Hepatocyte (in vitro differentiated cells): Measurements from ENCODE around the gene SERPINE3. TPM values are rescaled to one million over a fixed set of nuclear protein-coding genes. Genes with fewer than 3 reads are reported as not detected.
A peak's percentile ranks its signal among the peaks of the same experiment; 100 is the strongest.

ENCODE experiments used
- DNase-seq: peaks from one replicate; pipeline ENCODE4 v3.0.0-alpha.2; 2016; ENCODE audit warnings: low spot score
- H2AFZ ChIP-seq: fragments of 200-600 bp; sonication (generic); 2 replicates; pipeline ENCODE4 v1.6.0; 2016; ENCODE audit warnings: antibody characterized with exemption, mild to moderate bottlenecking
- H3K27ac ChIP-seq: fragments of 200-600 bp; sonication (generic); 2 replicates; pipeline ENCODE4 v1.5.1; 2016; ENCODE audit warnings: mild to moderate bottlenecking
- H3K27me3 ChIP-seq: fragments of 200-600 bp; sonication (generic); 2 replicates; pipeline ENCODE4 v1.6.1; 2016
- H3K36me3 ChIP-seq: fragments of 200-600 bp; sonication (generic); replicated peaks from 2 replicates; pipeline ENCODE4 v1.5.1; 2016; ENCODE audit warnings: low read depth; ENCODE audit not compliant: insufficient read depth
- H3K4me1 ChIP-seq: fragments of 200-600 bp; sonication (generic); 2 replicates; pipeline ENCODE4 v1.5.1; 2016; ENCODE audit warnings: mild to moderate bottlenecking, moderate library complexity; ENCODE audit not compliant: insufficient read depth
- H3K4me2 ChIP-seq: fragments of 200-600 bp; sonication (generic); 2 replicates; pipeline ENCODE4 v1.6.0; 2016
- H3K4me3 ChIP-seq: fragments of 200-600 bp; sonication (generic); 2 replicates; pipeline ENCODE4 v1.5.1; 2016; ENCODE audit warnings: mild to moderate bottlenecking
- H3K79me2 ChIP-seq: fragments of 200-600 bp; sonication (generic); 2 replicates; pipeline ENCODE4 v1.6.0; 2017; ENCODE audit warnings: mild to moderate bottlenecking
- H3K9me2 ChIP-seq: fragments of 200-600 bp; sonication (generic); replicated peaks from 2 replicates; pipeline ENCODE4 v1.6.0; 2017; ENCODE audit warnings: mild to moderate bottlenecking; ENCODE audit not compliant: insufficient read depth
- H3K9me3 ChIP-seq: fragments of 200-600 bp; sonication (generic); 2 replicates; pipeline ENCODE4 v1.5.1; 2016; ENCODE audit warnings: low read depth, mild to moderate bottlenecking
- H4K20me1 ChIP-seq: fragments of 200-600 bp; sonication (generic); 2 replicates; pipeline ENCODE4 v1.6.0; 2016; ENCODE audit warnings: mild to moderate bottlenecking; ENCODE audit not compliant: insufficient read depth, poor library complexity, severe bottlenecking
- EZH2 ChIP-seq: fragments of 200-600 bp; sonication (generic); IDR thresholded peaks from 2 replicates; pipeline ENCODE4 v1.6.1; 2016; ENCODE audit warnings: antibody characterized with exemption, mild to moderate bottlenecking, borderline replicate concordance
- EZH2phosphoT487 ChIP-seq: fragments of 200-600 bp; sonication (generic); IDR thresholded peaks from one replicate; pipeline ENCODE4 v1.6.1; 2018; ENCODE audit warnings: antibody characterized with exemption, mild to moderate bottlenecking, low read depth, moderate library complexity; ENCODE audit not compliant: unreplicated experiment, severe bottlenecking
- WGBS: methylation state at CpG from one replicate; pipeline ENCODE4 v1.1.6; 2016; ENCODE audit warnings: low lambda C conversion rate; ENCODE audit errors: missing lambda C conversion rate; 5-methylcytosine and 5-hydroxymethylcytosine counted together
- polyA plus RNA-seq: library from polyadenylated mRNA; unstranded; fragments of >200 nt; fragmentation: Nextera tagmentation; extraction: Ambion mirVana; gene quantifications from 2 replicates; pipeline ENCODE4 v1.2.1, GENCODE V29; 2016
- total RNA-seq: library from RNA; depleted of rRNA; stranded (reverse); fragments of >200 nt; gene quantifications from 2 replicates; pipeline ENCODE4 v1.2.3, GENCODE V29; 2014
- TF ChIP-seq, protein P1 (sequence below): fragments of 200-600 bp; sonication (generic); IDR thresholded peaks from 2 replicates; pipeline ENCODE4 v1.5.1; 2016; ENCODE audit warnings: antibody characterized with exemption, mild to moderate bottlenecking; ENCODE audit not compliant: poor library complexity

Gene SERPINE3
- total RNA-seq (40.1 and 53.6 TPM in 2 replicates), polyA plus RNA-seq (163 and 297 TPM in 2 replicates)

DNA sequence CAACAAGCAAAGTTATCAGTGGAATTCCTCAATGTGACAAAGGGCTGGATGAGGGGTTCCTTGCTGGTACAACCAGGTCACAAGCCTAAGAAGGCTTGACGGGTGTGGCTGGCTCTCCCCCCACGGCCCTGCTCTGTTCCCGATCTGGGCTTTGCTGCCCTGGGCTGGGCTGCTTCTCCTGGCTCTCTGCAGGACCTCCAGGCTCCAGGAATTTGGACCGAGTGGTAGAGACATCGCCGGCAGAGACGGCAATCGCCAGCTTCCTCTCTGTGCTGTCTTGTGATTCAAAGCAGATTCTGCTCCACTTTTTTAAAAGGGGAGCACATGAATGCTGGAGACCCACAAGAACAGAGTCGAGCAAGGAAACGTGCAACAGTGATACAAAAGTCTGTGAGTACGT, at the start of gene SERPINE3:
SERPINE3 (plus strand) TSS at position 338 of the 400 bp plus-strand sequence. CDS start 1,401 bp downstream, outside the sequence.
- H3K9me3 ChIP-seq: no peaks in the 10 kb centered on the region
- DNase-seq: no peak
- no peaks in the 10 kb centered on the region for H3K79me2 ChIP-seq
- no peaks in the 10 kb centered on the region for H3K27me3 ChIP-seq
- no peak within 1 kb of the TSS for H3K27ac ChIP-seq
- WGBS: 75% methylated on average over 11 of the region's 11 CpGs
- no peaks in the 10 kb centered on the region for H3K9me2 ChIP-seq
- H3K36me3 ChIP-seq: no peaks in the 10 kb centered on the region
- TF ChIP-seq, protein P1, sequence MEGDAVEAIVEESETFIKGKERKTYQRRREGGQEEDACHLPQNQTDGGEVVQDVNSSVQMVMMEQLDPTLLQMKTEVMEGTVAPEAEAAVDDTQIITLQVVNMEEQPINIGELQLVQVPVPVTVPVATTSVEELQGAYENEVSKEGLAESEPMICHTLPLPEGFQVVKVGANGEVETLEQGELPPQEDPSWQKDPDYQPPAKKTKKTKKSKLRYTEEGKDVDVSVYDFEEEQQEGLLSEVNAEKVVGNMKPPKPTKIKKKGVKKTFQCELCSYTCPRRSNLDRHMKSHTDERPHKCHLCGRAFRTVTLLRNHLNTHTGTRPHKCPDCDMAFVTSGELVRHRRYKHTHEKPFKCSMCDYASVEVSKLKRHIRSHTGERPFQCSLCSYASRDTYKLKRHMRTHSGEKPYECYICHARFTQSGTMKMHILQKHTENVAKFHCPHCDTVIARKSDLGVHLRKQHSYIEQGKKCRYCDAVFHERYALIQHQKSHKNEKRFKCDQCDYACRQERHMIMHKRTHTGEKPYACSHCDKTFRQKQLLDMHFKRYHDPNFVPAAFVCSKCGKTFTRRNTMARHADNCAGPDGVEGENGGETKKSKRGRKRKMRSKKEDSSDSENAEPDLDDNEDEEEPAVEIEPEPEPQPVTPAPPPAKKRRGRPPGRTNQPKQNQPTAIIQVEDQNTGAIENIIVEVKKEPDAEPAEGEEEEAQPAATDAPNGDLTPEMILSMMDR: no peak
- TF ChIP-seq EZH2phosphoT487 (no peak), EZH2 (no peak)
- no peaks in the 10 kb centered on the region for H4K20me1 ChIP-seq
- no peak within 1 kb of the TSS for H3K4me2 ChIP-seq
- H3K4me3 ChIP-seq: no peak within 1 kb of the TSS
- no peaks in the 10 kb centered on the region for H3K4me1 ChIP-seq
- H2AFZ ChIP-seq: no peak within 1 kb of the TSS

DNA sequence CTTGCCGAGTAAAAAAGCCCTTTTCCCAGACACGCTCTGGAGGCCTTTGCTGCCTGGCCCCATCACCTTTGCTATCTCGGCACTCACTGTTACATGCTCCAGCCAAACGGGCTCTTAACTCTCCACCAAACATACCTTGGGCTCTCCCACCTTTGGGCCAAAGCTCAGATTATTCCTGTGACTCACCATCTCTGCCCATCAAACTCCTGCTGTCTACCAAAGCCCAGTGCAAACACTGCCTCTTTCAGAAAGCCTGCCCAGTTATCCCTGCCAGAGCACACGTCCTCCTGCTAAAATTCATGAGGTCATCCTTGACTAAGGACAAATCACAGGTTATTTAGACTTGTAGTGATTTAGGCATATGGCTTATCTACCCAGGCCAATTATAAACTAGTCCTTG, 48.1 kb upstream of the SERPINE3 start:
- H3K4me2 ChIP-seq: no peak overlapping the region
- H3K9me3 ChIP-seq: no peaks in the 10 kb centered on the region
- no peak overlapping the region for H3K27ac ChIP-seq
- no peaks in the 10 kb centered on the region for H3K79me2 ChIP-seq
- peak; percentile 26 for DNase-seq
- no peaks in the 10 kb centered on the region for H3K27me3 ChIP-seq
- no peak for TF ChIP-seq EZH2
- no peak for TF ChIP-seq EZH2phosphoT487
- TF ChIP-seq, protein P1: no peak
- 61% methylated on average over 5 of the region's 5 CpGs for WGBS
- no peak overlapping the region for H3K4me3 ChIP-seq
- no peaks in the 10 kb centered on the region for H4K20me1 ChIP-seq
- H3K4me1 ChIP-seq: peaks cover 14% of the 10 kb centered on the region
- no peaks in the 10 kb centered on the region for H3K9me2 ChIP-seq
- no peak overlapping the region for H2AFZ ChIP-seq
- no peaks in the 10 kb centered on the region for H3K36me3 ChIP-seq

DNA sequence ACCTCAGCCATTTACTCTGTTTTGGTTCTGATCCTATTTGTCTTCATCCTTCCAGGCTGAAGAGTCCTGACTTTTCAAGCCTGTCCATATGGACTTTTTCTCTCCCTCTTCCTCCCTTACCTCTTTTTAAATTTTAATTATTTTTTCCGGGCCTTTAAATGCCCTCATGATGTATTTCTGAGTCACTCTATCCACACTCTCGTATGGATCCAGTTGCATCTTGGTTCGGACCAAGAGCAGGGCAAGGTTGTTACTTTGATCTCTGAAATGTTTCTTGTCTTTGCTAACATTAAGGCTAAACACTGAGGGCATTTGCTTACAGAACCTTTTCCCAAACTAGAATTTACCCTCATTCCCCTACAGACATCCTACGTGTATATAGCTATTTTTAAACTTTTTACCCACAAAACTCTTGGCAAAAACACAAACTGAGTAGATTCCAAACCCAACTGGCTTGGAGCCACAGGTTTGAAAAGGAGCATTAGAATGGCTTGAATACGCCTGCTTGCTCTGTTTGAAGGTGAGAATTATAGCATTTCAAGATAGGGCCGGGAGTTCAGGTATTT, 47.4 kb upstream of the SERPINE3 start:
- Histone ChIP-seq H3K27me3 (no peaks in the 10 kb centered on the region), H3K4me1 (peaks cover 14% of the 10 kb centered on the region), H4K20me1 (no peaks in the 10 kb centered on the region), H3K36me3 (no peaks in the 10 kb centered on the region), H3K4me3 (no peak overlapping the region), H2AFZ (no peak overlapping the region), H3K9me2 (no peaks in the 10 kb centered on the region), H3K79me2 (no peaks in the 10 kb centered on the region), H3K4me2 (no peak overlapping the region), H3K9me3 (no peaks in the 10 kb centered on the region), H3K27ac (peak overlapping the region; percentile 32)
- 75% methylated on average over 6 of the region's 6 CpGs for WGBS
- no peak for TF ChIP-seq EZH2phosphoT487
- TF ChIP-seq, protein P1: no peak
- no peak for TF ChIP-seq EZH2
- DNase-seq: no peak

DNA sequence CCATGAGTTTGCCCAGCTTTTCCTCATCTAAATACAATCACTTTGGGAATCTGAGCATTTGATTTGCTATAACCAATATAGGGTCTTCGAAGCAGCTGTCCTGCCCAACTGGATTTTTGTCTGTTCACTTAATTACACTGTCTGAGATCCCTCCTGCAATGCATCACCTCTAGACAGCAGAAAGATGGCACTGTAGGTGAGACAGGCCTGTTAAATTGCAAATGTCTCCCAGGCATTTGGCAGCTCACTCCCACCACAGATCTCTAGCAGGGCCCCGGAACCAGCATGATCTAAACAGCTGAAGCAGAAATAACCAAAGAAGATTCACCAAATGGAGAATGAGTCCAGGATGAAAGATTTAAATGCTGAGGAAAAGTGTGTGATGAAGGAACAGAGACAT, 41.9 kb upstream of the SERPINE3 start:
- Histone ChIP-seq H3K9me3 (no peaks in the 10 kb centered on the region), H3K36me3 (no peaks in the 10 kb centered on the region), H3K79me2 (no peaks in the 10 kb centered on the region), H2AFZ (no peak overlapping the region), H3K4me3 (no peak overlapping the region), H3K27ac (no peak overlapping the region), H3K4me2 (no peak overlapping the region), H3K27me3 (no peaks in the 10 kb centered on the region), H3K4me1 (peaks cover 3% of the 10 kb centered on the region), H3K9me2 (no peaks in the 10 kb centered on the region), H4K20me1 (no peaks in the 10 kb centered on the region)
- 79% methylated on average over 2 of the region's 2 CpGs for WGBS
- TF ChIP-seq, protein P1: no peak
- TF ChIP-seq EZH2phosphoT487: no peak
- no peak for TF ChIP-seq EZH2
- DNase-seq: no peak
